GM18519 (cell line): ENCODE data around the gene TGOLN2.

Experiments used
- ATAC-seq: cut with Tn5 transposase; IDR thresholded peaks from one replicate; pipeline ENCODE4 v1.9.1; 2021; ENCODE audit warnings: mild to moderate bottlenecking, moderate library complexity; ENCODE audit not compliant: unreplicated experiment, low FRiP score

The TGOLN2 gene

DNA sequence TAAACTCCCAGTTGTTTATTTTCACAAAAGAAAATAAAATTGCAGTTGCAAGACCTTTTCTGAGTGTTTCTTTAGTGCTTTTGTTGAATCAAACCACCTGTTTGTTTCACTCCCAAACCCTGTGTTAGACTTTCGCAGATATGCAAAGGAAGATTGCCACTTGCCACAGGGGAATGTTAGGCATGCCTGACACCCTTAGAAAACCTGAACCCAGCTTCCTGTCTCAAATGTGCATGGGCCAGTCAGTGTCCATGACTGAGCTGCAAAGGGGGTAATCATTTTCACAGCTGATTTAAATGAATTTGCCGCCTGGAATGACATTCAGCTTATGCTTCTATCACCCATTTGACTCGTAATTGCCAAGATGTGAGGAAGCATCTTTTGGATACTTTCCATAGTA, 17.5 kb downstream of the TGOLN2 start:
- no peak for ATAC-seq

DNA sequence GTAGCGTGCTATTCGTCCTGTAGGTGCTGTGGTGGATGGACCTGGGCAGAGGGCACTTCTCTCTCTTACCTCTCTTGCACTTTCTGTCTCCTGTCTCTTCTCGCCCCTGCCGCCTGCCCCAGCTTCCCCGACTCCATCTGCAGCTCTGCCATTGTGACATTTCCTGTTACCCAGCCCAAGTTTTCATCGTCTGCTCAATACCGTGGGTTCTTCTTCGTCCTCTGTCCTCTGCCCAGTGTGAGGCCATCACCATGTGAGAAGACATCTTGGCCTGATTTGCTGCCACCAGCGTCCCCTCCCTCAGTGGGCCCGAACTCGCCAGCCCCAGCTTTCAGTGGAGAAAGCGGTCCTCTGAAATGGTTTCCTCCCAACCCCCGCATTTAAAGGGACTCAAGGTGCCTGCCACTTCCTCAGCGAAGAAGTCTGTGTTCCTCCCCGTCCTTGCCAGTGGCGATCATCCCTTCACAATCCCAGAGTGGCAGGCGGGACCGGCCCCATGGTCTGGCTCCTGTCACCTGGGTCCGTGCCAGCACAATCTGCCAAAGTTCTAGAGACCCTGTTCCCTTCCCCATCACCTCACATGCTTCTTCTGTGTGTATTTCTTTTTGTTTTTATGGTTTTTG, 18.0 kb downstream of the TGOLN2 start:
- ATAC-seq = no peak

- ATAC-seq = no peak
Observed at GRCh38 chr2:85308896-85309555, 18.8 kb downstream of the TGOLN2 start.

- no peak for ATAC-seq
Observed at GRCh38 chr2:85308201-85308600, 19.6 kb downstream of the TGOLN2 start.

DNA sequence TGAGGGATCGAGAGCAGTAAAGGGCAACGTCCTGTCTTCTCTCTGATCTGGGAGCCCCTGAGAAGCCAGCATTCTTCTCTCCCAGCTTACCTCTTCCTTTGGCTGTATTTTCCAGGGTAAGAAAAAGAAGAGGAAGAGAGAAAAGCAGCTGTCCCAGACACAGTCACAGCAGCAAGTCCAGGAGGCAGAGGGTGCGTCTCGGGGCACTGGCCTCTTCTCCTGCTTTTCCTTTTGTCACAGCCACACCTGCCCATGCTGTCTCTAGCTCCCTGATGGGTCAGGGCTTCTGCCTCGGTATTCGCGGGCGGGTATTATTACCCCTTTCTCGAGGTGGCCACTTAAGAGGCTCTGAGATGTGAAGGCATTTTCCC, 20.3 kb downstream of the TGOLN2 start:
- no peak for ATAC-seq

DNA sequence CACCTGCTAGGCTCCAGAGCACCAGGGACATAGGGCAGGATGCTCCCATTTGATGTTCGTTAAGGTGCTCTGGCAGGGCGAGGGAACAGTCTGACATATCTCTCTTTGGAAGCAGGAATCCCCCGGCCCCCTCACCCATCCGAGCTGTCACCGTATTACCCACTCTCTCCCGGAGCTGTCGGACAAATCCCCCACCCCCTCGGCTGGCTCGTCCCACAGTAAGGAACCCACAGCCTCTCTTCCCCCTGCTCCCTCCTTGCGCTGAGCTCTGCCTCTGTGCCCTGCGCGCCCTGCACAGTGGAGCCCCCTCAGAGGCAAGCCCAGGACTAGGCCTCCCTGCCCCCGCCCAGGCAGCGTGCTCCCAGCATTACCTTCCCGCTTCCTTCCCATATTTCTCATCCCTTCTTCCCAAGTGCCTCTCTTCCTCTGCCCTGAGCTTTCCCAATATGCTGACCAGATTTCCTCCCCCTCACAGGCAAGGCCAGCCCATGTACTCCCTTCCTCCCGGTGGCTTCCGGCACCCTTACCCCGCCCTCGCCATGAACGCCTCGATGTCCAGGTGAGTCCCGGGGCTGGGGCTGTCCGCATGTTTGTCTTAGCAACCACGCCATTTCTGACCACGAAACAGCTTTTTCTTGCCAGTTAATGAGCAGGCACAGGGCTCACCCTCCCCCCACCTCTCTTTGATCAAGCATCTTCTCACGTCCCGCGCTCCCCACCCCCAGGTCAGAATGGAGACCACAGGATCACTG, 23.8 kb downstream of the TGOLN2 start:
- ATAC-seq = no peak

DNA sequence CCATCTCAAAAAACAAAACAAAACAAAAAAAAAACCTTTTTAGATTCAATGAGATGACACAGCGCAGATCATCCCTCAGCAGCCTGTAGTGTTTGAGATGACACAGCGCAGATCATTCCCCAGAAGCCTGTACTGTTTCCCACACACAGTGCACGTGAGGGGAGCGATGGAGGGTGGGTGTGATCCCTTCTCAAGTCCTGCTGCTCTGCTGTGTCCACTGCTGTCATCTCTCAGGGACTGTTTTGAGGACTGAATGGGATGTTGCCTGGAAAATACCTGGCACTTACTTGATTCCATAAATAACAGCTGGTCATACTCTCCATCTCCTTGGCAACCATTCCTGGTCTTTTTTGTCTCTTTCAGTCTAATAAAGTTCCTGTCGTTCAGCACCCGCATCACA, 25.7 kb downstream of the TGOLN2 start:
- no peak for ATAC-seq

DNA sequence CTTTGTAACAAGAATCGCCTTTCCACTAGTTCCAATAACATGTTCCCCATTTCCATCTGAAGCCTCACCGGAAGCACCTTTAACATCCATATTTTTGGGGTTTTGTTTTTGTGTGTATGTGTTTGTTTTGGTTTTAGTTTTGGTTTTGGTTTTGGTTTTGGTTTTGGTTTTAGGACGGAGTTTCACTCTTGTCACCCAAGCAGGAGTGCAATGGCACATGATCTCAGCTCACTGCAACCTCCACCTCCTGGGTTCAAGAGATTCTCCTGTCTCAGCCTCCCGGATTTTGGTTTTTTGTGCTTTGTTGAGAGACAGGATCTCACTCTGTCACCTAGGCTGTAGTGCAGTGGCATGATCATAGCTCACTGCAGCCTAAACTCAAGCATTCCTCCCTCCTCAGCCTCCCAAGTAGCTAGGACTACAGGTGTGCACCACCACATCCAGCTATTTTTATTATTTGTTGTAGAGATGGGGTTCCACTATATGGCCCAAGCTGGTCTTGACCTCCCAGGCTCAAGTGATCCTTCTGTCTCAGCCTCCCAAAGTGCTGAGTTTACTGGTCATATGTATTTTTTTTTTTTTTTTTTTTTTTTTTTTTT, 36.3 kb downstream of the TGOLN2 start:
- no peak for ATAC-seq

- no peak for ATAC-seq
Observed at GRCh38 chr2:85288244-85288725, 39.5 kb downstream of the TGOLN2 start.

DNA sequence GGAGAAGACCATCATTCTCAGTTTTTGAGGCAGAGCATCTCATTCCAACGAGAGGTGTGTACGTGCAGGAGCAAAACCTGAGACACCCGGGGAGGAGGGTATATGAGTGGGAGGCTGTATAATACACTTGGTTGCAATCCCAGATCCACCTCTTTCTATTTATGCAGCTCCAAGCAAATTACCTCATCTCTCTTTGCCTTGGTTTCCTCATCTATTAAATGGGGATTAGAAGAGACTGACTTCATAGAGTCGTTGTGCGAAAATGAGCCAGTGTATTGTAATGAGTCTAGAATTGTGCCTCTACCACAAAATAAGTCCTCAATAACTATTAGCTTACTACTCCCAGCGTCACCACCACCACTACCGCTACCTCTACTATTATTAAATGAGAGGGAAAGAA, 40.1 kb downstream of the TGOLN2 start:
- no peak for ATAC-seq

GRCh38 chr2:85286918-85287317, 40.9 kb downstream of the TGOLN2 start:
- ATAC-seq = no peak

DNA sequence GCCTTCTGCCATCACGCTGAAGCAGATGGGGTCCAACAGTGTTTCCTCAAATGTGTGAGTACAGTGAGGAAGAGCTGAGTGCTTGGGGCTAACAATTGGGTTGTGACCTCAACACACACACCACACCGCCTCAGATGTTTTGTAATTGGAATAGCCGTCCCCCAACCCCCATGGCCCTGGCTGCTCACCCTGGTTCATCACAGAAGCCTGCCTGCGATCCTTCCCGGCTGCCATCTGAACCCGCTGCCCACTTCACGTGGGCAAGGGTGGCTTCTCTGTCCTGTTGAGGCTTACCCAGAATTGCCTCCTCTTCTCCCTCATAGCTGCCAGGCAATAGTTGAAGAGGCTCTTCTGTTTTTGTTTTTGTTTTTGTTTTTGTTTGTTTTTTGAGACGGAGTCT, 44.1 kb downstream of the TGOLN2 start:
- ATAC-seq = no peak

- ATAC-seq = no peak
Observed at GRCh38 chr2:85282914-85283313, 44.9 kb downstream of the TGOLN2 start.

DNA sequence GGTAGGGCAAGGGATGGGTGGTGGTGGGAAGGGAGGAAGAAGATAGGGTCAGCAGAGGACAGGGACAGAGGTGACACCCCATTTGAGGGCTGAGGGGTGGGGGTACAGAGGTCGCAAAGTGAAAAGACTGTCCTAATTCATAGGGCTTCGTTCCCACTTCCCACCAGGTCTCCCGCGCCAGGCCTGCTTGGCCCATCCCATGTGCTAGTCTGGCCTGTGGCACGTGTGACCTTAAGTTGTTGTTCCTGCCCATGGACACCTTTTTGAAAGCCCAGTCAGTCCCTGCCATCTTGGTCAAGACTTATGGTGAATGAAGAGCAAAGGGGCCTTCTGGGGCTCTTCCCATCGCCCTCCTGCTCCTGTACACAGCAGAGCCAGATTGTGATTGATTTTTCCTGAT, 46.2 kb downstream of the TGOLN2 start:
- ATAC-seq = no peak

GRCh38 chr2:85278361-85278760, 49.4 kb downstream of the TGOLN2 start:
- no peak for ATAC-seq

DNA sequence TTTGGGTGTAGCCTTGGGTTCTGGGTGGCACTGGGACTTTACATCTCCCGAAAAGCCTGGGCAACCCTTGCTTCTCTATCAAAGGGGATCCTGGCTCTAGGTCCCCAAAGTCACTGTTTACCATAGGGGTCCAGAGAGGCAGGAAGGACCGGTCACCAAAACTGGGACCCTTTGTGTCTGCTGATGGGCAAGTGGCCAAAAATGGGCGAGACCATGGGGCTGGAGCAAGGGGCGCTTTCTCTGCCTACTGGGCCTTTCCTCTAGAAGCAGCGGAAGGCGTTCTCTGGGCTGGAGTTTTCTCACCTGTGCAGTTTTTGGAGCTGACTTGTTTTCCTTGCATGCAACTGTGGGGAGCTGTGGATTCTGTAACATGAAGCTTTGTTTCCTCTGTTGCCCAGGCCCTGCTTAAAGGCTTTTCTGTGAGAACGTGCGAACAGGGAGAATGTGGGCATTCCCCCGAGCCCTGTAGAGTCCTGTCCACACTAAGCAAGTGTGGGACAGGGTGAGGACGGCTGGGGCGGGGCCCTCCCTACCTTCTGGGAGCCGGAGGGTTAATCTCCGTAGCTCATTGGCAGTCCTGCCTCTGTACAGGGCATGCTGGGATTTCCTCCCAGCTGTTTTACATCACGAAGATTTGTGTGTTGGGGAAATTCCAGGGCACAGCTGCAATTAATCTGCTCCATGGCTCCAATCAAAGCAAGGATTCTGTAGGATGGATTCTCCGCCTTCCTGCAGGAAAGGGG, 50.2 kb downstream of the TGOLN2 start:
- ATAC-seq = no peak

- ATAC-seq = no peak
Observed at GRCh38 chr2:85276571-85277118, 51.1 kb downstream of the TGOLN2 start.

GRCh38 chr2:85275984-85276540, 51.7 kb downstream of the TGOLN2 start:
- ATAC-seq = no peak

- no peak for ATAC-seq
Observed at GRCh38 chr2:85273738-85274731, 53.8 kb downstream of the TGOLN2 start.
